SJSA1 (cell line): ENCODE measurements around the gene C10orf88. TPM values are rescaled to one million over a fixed set of nuclear protein-coding genes. Genes with fewer than 3 reads are reported as not detected.

ENCODE experiments used
- total RNA-seq: library from RNA; depleted of rRNA; stranded (reverse); fragments of >200 nt; shearing (Covaris generic); gene quantifications from 2 replicates; pipeline ENCODE4 v1.2.3, GENCODE V29; 2014; rRNA removed

Gene C10orf88
- total RNA-seq, 1 experiment from 2014 or later = 12.6 TPM

Other genes with a start within 250 kb of the C10orf88 start
- gene CUZD1, start 108.4 kb downstream of the C10orf88 start, total RNA-seq = 2.0 and 3.5 TPM in 2 replicates
- 5.2 and 11.7 TPM in 2 replicates for gene FAM24B, start 74.6 kb downstream of the C10orf88 start, total RNA-seq
- gene FAM24A, start 43.6 kb downstream of the C10orf88 start, total RNA-seq = not detected in 2 replicates
- gene PSTK, start 26.2 kb upstream of the C10orf88 start, total RNA-seq = 6.2 and 11.2 TPM in 2 replicates
- 1.0 and 4.4 TPM in 2 replicates for gene IKZF5, start 54.6 kb upstream of the C10orf88 start, total RNA-seq
- 7.9 and 10.3 TPM in 2 replicates for gene ACADSB, start 54.8 kb upstream of the C10orf88 start, total RNA-seq
- gene HMX3, start 181.7 kb upstream of the C10orf88 start, total RNA-seq = 10.8 and 10.9 TPM in 2 replicates
- 0.38 and 0.61 TPM in 2 replicates for gene HMX2, start 193.9 kb upstream of the C10orf88 start, total RNA-seq
- gene BUB3, start 200.2 kb upstream of the C10orf88 start, total RNA-seq = 317 and 387 TPM in 2 replicates